NCI-H146 (cell line): ENCODE measurements around the gene OXER1.

Source experiments
- DNase-seq: peaks from one replicate; lab custom pipeline; 2025; lab: John Stamatoyannopoulos, UW

The OXER1 gene

DNA sequence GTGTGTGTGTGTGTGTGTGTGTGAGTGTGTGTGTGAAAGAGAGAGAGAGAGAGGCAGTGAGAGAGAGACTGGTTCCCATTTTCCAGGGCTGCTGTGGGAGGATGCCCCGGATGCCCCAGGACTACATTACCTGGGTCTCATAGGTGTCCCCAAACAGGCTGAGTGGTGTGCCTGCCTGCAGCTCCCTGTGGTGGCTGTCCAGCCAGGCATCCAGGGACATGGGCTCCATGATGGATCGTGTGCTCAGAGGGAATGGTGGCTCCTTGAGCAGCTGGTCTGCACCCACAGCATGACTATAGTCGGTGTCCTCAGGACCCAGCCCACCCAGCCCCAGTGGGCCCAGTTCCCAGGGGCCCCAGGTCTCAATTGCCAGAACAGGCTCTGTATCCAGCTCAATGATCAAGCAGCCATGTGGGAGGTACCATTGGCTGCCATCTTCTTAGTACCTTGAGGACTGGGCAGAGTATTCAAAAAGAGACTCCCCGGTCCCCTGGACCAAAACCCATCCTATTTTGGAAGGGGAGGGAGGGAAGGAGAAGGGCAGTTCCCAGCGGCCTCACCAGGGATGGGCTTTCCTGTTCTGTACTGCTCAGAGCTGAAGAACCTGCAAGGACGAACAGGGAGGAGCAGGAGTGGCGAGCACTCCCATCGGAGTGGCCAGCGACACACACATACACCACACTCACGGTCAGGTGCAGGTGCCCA lies 5.8 kb upstream of the OXER1 start:
- no peak for DNase-seq

DNA sequence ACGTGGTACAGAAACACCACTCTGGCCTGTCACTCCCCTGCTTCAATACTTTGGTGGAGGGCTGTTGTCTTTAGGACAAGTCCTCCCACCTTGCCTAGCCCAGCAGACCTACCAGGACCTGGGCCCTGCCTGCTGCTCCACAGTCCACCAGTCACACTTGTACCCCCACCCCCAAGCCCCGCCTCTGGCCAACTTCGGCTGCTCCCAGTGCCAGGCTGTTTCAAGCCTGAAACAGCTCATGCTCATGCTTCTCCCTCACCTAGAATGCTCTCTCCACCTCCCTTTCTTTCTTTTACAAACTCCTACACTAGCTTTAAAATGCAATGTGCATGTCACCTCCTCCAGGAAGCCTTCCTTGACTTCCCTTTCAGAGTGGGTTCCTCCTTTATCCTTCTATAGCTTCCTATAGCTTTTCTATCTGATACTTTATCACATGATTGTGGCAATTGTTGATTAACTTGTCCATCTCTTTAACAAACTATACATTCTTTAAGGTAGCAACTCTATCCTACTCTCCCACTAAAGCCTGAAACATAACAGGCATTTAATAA lies 4.8 kb upstream of the OXER1 start:
- no peak for DNase-seq

DNA sequence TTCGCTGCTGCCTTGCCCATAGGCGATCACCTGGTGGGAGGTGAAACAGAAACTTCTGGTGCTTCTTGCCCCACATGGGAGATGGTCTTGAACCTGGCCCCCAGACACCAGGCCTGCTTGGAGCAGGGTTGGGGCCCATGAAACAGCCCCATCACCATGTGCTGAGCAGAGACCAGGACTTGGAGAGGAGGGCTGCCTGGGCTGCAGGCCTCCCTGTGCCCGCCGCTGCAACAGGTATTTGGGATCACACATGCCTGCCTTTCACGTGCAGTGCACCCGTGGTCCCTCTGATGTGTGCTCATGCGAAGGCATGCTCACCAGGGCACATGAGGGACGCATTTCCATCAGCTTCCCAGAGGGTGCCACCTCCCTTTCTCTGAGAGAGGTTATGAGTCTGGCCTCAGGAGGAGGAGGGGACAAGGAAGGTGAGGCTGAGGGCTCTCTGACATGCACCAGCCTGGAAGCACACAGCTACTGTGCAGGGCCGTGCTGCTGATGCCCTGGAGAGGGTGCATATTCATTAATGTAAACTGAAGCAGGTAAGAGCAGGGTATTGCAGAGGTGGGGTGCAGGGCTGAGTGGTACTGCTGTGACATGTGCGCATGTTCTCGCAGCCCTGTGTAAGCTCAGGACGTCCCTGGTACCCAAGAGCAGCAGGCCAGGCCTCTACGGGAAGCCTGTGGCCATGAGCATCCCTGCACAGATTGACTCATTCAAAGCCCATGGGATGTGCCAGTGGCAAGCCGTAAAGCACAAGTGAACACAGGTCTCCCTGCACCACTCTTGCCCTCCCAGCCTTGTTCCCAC lies 4.2 kb upstream of the OXER1 start:
- DNase-seq: no peak

DNA sequence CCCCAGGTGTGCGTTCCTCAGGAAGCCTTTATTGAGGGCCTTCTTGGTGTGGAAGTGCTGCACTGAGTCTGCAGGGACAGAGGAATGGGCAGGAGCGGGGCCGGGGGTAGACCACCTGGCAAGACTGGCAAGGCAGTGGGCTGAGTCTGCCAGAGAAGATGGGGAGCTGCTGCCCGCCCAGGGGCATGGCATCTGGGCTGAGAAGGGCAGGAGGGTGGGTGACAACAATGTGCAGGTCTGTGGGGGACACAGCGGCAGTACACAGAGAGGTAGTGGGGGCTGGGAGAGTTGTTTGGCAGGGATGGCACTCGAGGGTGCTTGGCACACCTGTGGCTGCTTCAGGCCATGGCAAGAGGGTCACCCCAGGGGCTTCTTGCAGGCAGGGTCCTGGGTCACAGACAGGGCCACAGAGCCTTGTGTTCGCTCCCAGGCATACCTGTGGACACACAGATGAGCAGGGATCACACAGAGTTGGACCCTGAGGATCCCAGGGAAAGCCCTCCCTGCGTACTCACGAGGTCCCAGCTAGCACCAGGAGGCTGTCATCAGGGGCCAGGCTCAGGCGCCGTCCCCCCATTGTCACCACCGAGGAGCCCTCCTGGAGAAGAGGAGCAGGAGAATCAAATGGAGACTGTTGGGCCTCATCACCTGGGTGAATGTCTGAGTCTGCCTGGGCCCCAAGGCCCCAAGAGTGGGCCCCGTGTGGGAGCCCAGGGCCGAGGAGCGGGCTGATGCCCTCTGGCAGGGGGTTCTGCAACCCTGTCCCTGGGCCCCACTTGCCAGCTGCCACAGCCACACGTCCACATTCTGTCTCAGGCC lies 3.4 kb upstream of the OXER1 start:
- no peak for DNase-seq

DNA sequence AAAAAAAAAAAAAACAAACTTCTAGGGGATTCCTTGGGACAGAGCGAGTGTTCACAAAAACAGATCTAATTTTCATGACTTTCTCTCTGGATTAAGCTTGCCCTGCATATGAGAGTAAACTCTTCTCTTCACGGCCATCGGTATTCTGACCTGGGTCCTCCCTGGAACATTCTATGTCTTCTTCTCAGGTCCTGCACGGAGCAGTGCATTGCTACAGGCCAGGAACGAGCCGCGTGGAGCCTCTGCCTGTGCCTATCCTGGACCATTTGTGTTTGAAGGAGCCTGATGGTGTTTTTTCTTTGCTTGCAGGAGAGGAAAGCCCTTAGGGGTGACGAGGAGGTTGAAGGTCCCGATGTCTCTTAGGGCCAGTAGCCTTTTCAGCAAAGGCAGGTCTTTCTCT lies 1.8 kb upstream of the OXER1 start:
- no peak for DNase-seq

DNA sequence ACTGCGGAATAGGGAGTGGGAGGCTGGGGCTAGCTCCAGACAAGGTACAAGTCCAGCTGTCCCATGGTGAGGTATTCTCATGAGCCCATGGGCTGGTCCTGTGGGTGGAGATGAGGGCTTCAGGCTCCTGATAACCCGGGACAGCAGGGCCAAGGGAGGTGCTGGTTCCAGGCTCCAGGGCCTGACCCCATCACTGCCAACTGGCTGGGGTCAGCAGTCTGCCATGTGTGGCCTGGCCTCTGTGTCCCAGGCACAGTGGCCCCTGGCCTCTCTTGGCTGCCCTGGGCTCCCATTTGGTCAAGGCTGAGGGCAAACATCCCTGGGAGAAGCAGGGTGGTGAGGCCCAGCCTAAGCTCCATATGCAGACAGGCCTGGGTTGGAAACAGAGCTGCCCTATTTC lies 966 bp upstream of the OXER1 start:
- no peak for DNase-seq

DNA sequence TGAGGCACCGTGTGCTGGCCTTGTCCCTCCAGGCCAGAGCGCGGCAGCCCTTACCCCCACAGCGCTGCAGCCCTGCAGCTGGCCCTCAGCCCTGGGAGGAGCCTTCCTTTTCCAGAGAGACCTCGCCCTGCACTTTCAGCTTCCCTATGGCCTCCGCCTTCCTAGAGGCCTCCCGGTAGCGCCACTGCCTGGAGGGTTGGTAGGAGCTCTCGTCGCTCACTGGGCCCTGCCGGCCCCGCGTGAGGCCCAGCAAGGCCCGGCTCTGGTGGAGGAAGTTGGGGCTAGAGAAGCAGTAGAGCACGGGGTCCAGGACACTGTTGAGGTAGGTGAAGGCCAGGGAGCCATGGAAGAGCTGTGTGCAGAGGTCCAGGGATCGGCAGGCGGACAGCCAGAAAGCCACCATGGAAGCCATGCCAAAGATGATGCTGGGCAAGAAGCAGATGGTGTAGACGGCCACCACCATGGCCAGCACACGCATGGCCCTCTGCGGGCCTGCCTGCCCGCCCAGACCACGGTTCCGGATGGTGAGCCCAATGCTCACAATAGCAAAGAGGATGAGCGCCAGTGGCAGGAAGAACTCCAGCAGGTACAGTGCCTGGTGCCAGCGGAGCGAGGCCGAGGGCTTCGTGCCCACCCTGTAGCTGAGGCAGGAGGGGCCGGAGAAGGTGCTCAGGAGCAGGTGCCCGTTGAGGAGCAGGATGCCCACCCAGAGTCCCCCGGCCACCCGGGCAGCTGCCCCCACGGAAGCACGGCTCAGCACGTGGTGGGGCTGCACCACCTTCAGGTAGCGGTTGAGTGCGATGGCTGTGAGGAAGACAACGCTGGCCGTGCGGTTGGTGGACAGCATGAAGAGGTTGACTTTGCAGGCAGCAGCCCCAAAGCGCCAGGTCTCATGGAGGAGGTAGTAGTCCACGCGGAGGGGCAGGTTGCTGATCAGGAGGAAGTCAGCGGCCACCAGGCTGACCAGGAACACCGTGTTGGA lies 821 bp downstream of the OXER1 start:
- no peak for DNase-seq

DNA sequence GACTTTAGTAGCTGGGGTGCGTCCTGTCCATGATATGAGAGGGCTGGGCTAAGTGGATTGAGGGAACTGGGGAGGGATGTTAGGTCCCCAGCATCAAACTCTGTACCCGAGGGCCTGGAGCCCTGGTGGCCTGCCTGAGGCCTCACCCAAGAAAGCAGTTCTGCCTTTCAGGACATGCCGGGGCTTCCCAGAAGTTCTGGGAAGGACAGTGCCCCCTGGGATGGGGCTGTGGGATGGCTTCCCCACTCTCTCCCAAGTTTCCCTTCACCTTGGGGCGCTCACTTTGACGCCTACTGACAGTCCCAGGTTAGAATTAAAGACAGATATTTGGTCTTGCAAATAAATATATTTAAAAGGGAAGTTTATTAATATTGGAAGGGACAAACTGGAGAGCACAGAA lies 1.8 kb downstream of the OXER1 start:
- no peak for DNase-seq

DNA sequence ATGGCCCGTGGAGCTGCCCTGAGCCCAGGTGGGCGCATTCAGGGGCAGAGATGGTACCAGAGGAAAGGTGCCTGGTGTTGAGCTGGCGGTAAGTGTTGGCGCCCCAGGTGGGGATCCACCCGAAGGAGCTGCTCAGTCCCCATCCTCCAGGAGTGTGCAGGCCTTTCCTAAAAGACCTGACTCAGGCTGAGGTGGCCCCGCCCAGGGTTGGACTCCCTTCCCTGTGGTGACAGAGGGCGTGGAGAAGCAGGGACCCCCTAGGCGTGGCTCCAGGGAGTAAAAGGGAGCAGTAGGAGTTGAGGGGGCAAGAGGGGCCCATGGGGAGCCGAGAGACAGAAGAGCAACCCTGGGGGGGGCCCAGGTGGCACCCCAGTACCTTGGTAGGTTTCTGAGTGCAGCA lies 2.4 kb downstream of the OXER1 start:
- DNase-seq: no peak

DNA sequence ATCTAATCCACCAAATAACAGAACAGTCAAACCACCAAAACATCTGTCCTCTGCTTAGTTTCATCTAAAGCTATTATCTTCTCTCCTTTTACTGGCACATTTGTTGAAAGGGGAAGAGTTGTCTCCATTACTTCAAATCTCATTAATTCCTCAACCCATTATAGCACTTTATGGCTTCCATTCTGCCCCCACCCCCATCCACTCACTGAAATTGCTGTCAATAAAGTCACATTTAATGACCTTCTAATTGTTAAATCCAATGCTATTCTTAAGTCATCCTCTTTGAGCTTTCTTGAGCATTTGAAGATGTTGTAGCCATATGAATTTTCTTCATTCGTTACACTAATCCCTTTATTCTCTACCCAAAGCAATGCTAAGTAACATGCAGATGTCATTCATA lies 5.2 kb downstream of the OXER1 start:
- DNase-seq: no peak

DNA sequence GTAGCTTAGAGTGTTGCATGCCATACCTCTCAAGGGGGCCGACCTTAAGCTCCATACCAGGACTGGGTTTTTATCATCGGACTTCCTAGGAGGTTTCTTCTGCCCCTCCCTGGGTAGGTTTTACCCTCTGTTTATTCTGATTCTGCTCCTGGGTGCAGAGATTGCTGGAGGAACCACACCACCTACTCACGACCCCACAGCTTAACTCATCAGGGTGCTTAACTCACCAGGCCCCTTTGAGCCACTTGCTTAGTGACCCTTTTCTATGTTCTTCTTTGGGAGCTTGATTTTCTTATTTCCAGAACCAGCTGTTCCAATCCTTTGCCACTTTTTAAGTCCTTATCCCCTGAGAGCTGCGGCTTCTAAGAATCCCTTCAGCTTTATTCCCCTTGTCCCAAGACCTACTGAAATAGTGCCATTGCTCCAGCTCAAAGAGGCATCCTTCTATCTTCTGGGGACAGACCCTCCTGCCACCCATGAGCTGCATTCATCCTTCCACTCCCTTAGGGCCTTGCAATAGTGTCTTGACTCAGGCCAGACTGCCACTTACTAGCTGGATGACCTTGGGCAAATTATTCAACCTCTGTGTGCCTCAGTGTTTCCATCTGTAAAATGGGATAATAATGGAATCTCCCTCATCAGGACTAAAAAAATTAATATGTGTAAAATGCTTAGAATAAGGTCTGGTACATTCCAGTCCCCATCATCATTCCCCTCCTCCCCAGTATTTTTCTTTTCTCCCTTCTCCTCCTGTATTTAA lies 5.8 kb downstream of the OXER1 start:
- no peak for DNase-seq

DNA sequence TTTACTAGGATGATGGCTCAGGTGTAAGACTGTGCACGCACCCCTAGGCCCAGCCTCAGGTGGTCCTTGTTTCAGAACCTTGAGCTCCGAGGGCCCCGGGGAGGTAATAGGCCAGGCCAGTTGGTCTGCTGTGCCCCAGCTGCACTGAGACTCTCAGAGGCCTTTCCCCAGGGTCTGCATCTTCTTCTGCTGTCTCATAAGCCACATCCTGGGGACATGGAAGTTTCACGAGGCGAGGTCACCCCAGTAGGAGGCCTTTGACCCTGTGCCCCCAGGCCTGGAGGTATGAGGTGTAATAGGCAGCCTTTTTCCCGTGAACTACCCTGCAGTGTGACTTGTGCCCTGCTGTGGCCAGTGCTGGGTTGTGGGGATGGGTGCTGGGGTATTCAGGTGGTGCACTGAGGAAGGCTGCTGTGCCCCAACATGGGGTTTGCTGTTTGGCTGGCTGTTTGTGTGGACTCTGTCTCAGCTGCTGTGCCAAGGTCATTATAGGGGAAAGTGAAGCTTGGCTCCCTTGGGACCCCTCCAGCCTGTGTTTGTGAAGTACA lies 6.9 kb downstream of the OXER1 start:
- no peak for DNase-seq

DNA sequence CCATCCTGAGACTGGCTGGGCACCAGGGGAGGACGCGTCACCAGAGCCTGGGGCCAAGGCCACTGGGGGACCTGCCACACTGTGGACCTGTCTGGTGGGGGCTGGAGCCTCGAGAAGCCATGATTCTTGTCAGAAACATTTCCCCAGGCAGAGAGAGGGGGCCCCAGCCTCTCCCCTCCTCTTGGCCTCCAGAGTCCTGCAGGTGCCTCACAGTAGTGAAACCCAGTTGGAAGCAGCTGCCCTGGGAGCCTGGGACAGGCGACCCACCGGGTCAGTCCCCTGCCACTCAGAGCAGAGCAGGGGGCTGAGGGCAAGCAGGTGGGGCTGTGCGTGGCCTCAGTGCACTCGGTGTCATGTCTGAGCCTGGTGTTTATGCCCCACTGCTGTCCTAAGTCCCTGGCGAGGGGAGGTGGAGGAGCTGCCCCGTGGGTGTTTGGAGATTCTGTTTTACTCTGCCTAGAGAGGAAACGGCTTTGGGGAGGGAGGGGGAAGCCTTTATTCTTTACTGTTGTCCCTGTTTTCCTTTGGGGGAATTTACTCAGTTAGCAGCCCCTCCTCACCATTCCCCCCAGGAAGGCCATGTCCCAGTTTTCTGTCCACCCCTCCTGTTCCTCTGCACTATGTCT lies 7.7 kb downstream of the OXER1 start:
- no peak for DNase-seq

DNA sequence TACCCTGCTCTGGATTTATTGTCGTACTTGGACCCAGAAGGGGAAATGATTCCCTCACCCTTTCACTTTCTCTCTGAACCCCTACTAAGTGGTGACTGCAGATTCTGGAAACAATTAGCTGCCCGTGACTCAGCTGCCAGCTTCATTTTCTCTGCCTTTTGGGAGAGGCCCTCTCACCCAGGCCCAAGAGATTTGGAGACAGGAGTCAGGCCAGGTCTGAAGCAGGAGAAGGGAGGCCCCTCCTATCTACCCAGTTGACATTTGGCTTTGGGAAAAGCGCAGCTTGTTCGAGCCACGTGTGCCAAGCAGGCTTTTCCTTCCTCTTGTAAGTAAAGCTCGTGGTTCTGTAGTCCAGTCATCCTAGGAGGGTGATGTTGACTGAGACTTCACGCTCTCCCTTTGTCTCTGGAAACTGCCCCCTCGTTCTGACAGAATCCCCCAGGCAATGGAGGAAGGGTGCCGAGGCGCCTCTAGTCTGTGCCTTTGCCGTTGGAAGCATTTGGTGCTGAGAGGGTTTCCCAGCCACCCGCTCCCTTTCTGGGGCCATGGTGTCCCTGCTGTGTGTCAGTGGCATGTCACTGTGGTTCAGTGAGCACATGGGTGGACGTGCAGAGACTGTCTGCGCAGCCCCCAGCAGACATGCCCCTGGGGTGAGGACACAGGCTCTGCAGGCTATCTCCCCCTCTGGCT lies 8.6 kb downstream of the OXER1 start:
- DNase-seq: no peak

DNA sequence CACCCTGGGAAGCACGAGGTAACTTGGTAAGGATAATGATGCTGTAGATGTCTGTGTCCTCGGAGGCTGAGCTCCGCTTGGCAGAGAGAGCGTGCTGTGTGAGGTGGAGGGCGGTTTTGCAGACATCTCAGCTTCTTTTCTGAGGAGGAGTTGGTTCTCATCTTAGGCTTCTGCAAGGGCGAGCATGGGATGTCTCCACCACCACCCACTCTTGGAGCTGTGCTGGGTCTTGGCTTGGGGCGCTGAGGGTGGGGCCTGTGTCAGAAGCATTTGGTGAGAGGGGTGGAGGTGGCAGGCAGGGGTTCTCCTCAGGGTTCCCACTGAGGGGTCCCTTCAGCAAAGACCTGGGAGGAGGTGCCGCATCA lies 9.2 kb downstream of the OXER1 start:
- DNase-seq: no peak

DNA sequence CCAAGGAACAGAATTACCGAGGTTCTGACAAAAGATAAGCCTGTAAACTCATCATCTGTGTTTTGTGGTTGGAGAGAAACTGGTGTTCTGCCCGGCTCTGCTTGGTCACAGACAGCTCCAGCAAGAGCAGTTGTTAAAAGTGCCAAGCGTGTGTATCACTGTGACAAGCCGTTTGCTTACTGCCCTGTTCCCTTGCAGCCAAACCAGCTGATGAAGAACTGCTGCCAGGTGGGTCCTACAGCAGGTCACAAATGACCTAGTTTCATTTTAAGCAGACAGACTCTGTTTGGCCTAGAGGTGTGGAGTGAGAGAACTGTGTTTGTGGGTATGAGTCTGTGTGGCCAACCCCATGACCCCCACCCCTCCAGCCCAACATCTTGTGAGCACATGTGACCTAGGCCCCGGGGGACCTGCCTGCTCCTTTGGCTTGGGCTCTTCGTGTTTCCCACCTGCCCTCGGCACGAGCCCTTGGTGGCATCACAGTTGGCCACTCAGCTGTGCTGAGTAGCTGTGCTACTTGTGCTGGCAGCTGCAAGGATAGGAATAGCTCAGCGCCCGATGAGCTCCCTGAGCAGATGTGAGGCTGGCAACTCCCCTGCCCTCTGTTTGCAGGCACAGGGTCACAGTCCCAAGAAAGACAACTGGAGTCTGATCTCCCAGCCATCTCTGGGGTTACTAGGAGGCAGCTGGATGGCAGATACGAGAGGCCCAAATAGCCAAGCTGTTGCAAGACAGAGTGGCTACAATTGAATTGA lies 9.7 kb downstream of the OXER1 start:
- DNase-seq: no peak

DNA sequence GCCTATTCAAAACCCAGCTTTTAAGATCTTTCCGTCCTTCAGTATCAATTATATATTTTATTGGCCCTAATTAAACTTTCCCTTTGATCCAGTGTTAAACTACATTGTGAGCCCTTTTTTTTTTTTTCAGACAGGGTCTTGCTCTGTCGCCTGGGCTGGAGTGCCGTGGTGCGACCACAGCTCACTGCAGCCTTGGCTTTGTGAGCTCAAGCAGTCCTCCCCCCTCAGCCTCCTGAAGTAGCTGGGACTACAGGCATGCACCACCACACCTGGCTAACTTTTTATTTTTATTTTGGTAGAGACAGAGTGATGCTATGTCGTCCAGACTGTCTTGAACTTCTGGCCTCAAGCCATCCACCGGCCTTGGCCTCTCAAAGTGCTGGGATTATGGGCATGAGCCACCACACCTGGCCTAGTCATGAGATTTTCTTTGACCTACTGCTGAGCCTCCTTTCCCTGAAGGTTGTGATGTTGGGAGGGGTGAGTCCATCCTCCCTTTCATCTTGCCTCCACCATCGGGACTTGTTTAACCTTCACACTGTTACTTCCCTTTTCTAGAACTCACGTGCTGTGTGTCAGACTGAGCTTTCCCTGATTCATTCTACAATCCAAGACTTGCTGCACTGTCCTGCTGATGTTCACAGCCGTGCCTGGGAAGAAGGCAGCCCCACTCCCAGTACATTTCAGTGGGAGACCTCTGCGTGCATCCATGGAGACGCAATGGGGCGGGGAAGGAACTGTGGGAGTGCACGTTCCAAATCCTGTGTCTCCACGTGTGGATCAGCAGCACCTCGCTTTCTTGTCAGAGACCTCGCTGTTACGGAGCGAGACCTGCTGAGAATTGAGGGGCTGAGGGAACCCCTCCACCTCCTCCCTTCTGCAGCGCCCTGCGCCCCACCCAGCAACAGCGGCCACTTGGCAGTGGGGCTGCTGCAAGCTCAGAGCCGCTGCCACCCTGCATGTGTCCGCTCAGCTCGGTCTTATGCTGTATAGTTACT lies 10.8 kb downstream of the OXER1 start:
- no peak for DNase-seq
